DMS 273 (cell line): ENCODE results near the gene LIN37.

Experiments used
- DNase-seq: peaks from one replicate; lab custom pipeline; 2025; ENCODE audit not compliant: unreplicated experiment; lab: John Stamatoyannopoulos, UW

The LIN37 gene

DNA sequence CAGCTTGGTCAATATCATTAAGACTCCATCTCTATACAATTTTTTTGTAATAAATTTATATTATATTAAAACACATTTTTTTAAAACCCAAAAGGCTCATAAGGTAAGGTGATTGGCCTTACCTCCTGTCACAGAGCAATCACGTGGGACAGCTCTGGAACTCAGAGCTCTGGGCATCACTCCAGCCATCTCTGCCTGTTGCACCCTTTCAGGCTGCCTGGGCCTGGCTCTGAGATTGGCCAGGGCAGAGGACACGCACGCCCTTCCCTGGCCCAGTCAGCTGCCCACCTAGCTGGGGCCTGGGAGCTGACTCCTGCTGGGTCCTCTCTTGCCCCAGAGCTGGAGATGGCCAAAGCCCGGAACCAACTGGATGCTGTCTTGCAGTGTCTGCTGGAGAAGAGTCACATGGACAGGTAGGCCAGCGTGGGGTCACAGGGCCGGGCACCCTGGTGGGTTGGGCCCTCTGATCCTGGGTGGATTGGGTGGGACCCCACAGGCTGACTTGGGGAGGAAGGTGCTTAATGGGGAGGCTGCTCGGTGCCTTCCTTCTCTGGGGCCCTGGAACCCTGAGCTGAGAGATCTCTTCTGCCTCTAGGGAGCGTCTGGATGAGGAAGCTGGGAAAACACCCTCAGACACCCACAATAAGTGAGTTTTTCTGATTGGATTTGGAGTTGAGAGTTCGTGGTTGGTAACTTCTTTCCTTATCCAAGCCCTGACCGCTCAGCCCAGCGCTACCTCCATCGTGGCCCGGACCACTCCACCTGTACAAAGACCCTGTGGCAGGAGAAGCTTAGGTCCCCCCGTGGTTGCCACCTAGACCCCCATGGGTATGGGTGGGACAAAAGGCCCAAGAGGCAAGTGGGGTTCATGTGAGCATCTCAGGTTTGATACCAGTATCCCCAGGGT is 3.7 kb downstream of the LIN37 start:
- no peak for DNase-seq

GRCh38 chr19:35752746-35753350 is 4.5 kb downstream of the LIN37 start:
- DNase-seq, result no peak

GRCh38 chr19:35753634-35754369 is 5.4 kb downstream of the LIN37 start:
- no peak for DNase-seq

GRCh38 chr19:35754370-35755130 is 6.2 kb downstream of the LIN37 start:
- DNase-seq, result no peak

DNA sequence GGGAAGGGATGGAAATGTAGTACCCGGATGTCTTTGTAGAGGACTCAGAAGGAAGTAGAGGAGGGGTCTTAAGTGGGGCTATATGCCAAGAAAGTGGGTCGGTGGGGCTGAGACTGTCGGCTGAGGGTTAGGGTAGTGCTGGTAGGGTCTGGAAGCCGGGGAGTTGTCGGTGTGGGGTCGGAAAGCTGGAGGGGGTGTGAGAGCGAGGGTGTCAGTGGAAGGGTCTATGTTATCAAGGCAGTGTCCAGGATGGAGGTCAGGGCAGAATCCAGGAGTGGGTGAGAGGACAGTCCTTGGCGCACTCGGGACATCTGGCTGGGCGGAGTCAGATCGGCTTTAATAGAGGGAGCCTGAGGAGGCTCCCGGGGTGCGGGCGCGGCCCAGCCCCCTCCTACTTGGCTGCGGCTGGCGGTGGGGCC is 6.8 kb downstream of the LIN37 start:
- peak; percentile 52 for DNase-seq

DNA sequence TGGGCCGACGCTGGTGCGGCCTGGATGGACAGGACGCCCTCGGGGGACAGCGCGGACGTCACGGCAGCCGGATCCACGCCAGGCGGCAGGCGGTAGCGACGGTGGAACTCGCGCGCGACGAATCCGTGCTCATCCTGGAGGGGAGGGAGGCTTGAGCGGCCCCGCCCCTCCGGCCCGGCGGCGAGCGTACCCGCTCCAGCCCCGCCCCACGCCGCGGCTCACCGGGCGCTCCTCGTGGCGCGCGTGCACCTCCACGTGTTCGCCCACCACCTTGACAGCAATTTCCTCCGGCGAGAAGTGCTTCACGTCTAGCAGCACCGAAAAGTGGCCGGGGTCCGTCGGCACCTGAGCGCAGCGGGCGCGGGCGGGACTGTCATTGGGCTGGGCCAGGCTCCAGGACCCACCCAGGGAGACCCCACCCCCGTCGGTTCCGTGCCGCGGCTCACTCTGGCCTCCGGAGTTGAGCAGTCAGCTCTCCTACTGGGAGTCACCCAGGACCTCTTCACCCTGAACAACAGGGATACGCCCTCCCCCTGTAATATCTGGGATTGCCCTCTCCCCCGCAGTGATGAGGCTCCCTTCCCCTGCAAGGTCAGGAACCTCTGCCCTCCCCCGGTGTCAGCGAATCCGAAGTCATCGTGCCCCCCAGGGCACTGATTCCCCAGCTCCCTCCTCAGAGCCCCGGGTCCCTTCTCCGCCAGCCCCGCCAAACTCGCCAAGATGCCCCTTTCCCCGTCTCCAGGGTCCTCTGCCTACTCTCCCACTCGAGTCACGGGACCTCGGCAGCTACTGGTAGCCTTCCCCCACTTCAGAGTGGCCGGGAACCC is 7.4 kb downstream of the LIN37 start:
- DNase-seq, result no peak

DNA sequence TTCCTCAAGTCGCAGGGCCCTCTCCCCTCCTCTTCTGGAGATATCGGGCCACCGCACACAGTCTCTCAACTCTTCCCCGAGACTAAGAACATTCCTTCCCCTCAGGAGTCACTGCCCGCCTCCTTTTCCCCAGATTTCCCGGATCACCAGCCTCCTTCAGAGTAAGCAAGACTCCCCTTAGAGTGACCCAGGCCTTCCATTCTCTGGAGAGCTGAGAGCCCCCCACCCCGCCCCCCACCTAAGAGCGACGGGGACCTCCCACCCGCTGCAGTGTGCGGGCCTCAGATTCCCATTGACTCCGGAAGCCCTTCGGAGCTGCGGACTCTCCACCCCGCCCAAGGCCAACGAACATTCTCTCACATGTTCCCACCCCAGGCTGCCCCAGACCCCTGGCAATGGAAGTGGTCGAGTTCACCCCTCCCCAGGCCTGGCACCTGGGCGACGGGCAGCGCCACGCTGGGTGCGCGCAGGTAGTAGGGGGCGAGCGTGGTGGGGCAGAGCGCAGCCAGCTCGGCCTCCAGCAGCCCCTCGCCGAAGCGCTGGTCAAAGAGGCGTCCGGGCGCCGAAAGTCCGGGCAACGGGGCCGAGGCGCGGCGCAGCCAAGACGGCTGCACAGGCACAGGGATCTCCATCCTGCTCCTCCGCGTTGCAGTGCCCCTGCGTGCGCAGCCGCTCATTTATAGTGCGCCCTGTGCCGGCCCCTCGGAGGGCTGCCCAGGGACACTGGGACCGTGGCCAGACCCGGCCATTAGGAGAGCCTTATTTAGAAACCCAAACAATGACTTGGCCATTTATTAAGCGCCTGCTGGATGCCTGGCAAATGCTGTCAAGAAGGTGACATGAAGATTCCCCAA is 8.2 kb downstream of the LIN37 start, which contains the start of gene HSPB6:
Gene HSPB6, minus strand, starts transcription at position 653 of the 854 bp plus-strand sequence. Its CDS starts 21 bp downstream, at position 632.
- no peak for DNase-seq

GRCh38 chr19:35757231-35757748 is 8.9 kb downstream of the LIN37 start:
- peak; percentile 95 for DNase-seq

GRCh38 chr19:35757749-35758608 is 9.6 kb downstream of the LIN37 start, which contains the start of gene PROSER3:
TSS of gene PROSER3 (plus strand) at chr19:35758176. CDS start at chr19:35758216, 40 bp downstream.
- DNase-seq, result peak; percentile 100

DNA sequence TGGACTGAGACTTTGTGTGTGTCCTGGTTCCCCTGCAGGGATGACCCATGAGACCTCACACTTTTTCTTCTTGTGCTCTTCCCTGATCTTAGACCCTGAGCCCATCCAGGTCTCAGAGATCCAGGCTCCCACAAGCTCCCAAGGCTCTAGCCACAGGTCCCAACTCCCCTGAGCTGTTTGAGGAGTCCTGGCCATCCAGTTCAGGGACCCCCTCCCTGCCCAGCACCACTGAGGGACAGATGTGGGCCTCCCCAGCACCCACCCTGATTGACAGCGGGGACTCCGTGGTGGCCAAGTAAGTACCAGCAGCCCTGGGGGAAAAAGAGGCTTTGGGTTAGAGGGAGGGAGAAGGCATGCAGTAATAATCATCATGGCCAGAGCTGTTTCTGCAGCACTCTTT is 11.3 kb downstream of the LIN37 start:
- DNase-seq, result no peak

DNA sequence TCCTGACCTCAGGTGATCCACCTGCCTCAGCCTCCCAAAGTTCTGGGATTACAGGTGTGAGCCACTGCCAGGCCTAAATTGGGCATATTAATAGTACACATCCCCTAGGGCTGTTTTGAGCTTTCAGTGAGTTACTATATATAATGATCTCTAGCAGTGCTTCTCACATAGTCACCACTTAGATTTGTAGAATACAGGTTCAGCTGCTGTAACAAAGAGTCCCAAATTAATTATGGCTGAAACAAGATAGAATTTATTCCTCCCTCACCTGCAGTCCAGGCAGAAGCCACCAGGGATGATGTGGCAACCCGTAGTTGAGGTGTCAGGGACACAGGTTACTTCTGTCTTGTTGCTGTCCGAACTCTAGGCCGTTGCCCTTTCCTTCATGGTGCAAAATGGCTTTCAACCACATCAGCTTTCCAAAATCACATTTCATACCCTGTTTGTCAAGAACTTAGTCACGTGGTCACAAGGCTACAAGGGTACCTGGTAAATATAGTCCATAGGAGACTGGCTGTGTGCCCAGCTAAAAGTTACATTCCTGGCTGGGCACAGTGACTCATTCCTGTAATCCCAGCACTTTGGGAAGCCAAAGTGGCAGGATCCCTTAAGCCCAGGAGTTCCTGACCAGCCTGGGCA is 12.5 kb downstream of the LIN37 start:
- DNase-seq, result no peak

- DNase-seq, result no peak
Observed at GRCh38 chr19:35764432-35765315, 16.3 kb downstream of the LIN37 start.

GRCh38 chr19:35766571-35767104 is 18.3 kb downstream of the LIN37 start:
- DNase-seq, result no peak

- DNase-seq, result no peak
Observed at GRCh38 chr19:35767288-35768081, 19.1 kb downstream of the LIN37 start.

DNA sequence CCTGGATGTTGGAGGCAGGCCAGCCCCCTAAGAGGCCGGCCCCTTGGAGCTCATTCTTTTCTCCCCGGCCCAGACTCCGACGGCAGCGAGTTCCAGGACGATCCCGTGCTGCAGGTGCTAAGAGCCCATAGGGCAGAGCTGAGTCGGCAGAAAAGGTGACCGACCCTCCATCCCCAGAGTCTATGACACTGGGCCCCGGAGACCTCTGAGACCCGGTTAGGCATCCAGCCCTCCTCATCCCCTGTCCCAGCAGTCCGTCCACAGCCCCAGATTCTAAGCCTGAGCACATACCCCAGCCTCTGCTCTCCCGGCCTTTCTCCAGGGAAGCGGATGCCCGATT is 19.7 kb downstream of the LIN37 start:
- no peak for DNase-seq
